Eye (tissue), 1 donor: ENCODE results near the gene DMBX1.
A peak's percentile ranks its signal among the peaks of the same experiment; 100 is the strongest.

Experiments used
- DNase-seq: peaks from one replicate; pipeline ENCODE4 v3.0.0-alpha.2; 2015

Gene DMBX1

DNA sequence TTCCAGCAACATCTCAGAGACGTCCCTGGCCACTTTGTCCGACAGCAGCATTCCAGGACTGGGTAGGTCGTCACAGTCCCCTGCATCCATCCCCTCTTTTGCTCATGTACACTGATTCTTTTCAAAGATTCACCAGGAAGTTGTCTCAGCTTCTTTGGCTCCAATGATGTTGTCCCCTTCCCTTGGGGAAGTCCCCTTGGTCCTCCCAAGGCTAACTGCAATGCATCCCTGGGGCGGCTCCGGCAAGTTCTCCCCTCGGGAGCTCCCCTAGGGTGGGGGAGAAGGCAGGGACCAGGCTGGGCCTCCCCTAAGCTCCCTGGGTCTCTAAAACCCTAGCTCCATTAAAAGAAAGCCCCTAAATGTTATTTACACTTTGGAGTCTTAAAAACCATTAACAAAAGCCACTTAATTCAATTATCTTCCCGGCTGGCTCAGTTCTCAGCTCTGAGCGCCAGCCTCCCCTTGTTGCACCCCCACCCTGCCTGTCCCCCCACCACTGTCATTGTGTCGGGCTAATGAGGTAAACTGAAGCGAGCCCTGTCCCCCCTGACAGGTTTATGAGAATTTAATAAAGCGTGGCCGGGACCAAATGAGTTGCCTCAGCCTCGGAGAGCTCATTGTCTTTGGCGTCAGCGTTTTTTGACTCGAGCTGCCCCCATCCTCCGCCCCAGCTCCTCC is 36.5 kb downstream of the DMBX1 start:
- DNase-seq, result peak; percentile 52

GRCh38 chr1:46526691-46527291 is 37.2 kb downstream of the DMBX1 start:
- peak; percentile 24 for DNase-seq

GRCh38 chr1:46527474-46528296 is 38.0 kb downstream of the DMBX1 start:
- peak; percentile 92 for DNase-seq

DNA sequence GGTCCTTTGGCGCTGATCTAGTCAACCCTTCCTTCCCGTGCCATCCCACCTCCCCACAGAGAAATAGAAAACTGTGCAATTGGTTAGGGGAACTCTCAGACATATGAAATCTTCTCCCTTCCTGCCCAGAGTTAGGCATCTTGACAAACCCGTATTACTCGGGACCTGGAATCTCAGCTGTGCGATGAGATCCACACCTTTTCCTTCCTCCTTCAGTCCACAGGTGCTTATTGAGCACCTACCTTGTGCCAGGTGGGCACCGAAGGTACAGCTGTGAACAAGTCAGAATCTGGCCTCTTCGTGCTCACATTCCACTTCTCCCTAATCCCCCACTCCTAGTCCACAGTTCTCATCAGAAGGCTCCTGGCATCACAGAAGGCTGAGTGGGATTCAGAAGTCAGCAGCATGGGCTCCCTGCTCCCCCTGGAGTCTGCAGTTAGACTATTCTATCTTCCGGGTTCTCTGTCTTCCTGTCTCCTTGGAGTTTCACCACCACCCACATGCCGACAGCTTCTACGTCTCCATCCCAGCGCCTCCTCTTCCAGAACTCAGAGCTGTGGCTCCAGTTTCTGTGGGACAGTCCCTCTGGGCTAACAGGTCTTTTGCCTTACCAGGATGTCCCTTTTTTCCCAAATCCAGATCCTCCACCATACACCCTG is 38.8 kb downstream of the DMBX1 start:
- DNase-seq, result no peak

DNA sequence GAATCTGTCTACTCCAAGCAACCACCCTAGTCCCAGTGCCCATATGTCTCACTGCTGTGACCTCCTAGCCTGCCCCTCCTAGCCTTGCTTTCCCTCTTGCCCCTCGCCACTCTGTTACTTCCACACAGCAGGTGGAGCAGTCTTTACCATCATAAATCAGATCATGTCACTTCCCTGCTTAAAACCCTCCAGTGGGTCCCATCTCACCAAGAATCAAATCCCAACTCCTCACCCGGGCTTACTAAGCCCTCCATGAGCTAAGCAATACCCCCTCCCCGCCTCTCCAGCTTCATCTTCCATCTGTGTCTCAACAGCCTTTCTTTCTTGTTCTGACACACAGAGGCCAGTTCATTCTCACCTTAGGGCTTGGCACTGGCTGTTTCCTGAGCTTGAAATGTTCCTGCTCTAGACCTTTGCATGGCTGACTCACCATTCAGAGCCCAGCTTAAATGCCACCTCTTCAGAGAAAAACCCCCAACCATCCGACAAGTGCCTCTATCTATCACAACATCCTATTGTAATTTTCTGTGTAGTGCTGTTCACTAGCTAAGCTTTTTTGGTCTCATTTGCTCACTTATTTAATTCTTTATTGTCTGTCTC is 39.5 kb downstream of the DMBX1 start:
- DNase-seq, result no peak

GRCh38 chr1:46530311-46530710 is 40.7 kb downstream of the DMBX1 start:
- DNase-seq, result no peak

DNA sequence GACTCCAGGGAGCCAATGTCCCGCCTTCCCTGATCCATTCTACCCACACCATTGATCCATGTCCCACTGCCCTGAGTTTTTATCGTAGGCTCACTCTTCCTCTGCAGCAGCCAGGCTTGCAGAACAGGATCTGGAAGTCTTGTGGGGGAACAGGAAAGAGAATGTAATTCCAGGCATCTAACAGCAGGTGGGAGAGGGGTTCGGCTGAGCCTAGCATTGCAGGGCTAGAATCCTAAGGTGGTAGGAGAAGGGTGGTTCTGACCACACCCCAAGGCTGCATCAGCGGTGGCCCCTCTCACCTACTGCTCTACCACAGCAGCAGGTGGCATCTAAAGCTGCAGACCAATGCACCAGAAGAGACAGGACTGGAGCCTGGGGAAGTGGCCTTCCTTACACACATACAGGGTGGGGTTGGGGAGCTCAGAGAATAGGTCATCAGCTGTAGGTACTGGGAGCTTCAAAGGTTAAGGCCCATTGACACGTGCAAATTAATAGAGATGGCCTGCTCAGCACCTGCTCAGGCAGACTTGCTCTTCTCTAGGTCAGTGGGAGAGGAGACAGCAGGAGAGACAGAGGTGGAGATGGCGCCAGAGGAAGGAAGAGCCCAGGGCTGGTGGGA is 41.3 kb downstream of the DMBX1 start:
- DNase-seq, result peak; percentile 42

- no peak for DNase-seq
These were observed 42.5 kb downstream of the DMBX1 start for GRCh38 chr1:46532095-46532494.

DNA sequence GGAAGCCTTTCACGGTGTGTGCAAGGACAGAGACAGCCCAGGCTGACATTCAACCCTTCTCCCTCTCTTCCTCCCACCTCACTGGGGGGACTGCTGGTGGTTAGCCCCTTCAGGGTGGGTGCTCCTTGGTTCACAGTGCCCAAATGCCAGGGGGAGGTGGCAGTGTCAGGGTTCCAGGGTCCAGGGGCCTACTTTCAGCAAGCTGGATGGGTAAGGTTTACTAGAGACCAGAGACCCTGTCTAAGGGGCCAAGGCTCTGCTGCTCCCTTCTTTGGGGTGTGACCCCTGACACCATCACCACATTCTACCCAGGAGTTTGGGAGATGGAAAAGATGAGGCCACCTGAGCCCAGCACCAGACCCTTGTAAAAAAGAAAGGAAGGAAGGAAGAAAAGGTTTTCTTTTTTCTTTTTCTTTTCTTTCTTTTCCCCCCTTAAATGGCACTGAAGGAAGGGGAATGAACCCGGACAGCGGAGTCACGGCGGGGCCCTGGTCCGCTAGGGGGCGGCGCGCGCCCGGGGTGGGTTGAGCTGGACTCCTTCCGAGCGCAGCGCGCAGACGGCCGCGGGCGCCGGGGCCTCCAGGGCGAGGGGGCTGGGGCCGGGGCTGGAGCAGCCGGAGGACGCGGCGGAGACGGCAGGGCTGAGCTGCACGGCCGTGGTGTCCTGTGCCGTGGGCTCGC is 43.0 kb downstream of the DMBX1 start:
- DNase-seq, result peak; percentile 89

DNA sequence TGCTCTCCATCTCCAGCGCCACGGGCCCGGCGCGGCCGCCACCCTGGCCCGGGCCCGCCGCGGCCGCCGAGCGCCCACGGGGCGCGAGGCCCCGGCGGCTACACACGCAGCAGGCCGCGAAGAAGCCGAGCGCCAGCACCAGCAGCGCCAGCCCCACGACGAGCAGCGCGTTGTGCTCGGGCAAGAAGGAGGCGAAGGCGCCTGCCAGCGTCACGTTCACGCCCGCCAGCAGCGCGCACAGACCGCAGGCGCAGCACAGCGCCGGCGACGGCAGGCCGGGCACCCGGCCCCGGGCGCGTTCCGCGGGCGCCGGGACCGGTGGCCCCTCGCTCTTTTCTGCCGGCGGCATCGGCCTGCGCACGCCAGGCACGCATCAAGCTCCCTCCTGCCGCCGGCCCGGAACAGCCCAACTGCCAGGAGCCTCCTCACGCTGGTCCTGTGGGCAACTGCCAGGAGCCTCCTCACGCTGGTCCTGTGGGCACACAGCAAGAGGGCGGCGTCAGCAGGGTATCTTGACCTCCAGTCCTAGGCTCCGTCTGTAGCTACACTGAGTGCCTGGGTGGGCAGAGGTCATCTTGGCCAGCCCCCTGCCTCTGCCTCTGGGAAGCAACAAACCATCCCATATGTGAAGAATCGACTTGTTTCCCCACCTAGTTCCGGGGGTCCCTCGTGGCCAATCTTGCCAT is 43.7 kb downstream of the DMBX1 start:
- DNase-seq, result peak; percentile 72

GRCh38 chr1:46535063-46535462 is 45.4 kb downstream of the DMBX1 start:
- no peak for DNase-seq

- DNase-seq, result no peak
These were observed 46.9 kb downstream of the DMBX1 start for GRCh38 chr1:46536527-46536926.

- no peak for DNase-seq
These were observed 48.0 kb downstream of the DMBX1 start for GRCh38 chr1:46537651-46538050.

- no peak for DNase-seq
These were observed 48.5 kb downstream of the DMBX1 start for GRCh38 chr1:46538147-46538546.
